Endodermal cell (in vitro differentiated cells): ENCODE measurements around the gene DDX21. TPM values are rescaled to one million over a fixed set of nuclear protein-coding genes. Genes with fewer than 3 reads are reported as not detected.
"Not testable (repeated sequence)": the region's sequence is repeated elsewhere in the genome, so short reads cannot be mapped to it uniquely, and the experiment has no call there.

Source experiments
- DNase-seq: peaks from one replicate; pipeline ENCODE4 v3.0.0-alpha.2; 2017
- H3K27ac ChIP-seq: 2 replicates; pipeline ENCODE4 v1.5.1; 2013; ENCODE audit warnings: mild to moderate bottlenecking, low read depth, low read length, moderate library complexity
- H3K27me3 ChIP-seq: 2 replicates; pipeline ENCODE4 v1.6.1; 2013; ENCODE audit warnings: mild to moderate bottlenecking, low read length, moderate library complexity; ENCODE audit not compliant: insufficient read depth, control insufficient read depth, poor library complexity, severe bottlenecking
- H3K36me3 ChIP-seq: 2 replicates; pipeline ENCODE4 v1.7.0; 2013; ENCODE audit warnings: mild to moderate bottlenecking, low read length, moderate library complexity; ENCODE audit not compliant: control insufficient read depth, insufficient read depth
- H3K4me1 ChIP-seq: one replicate; pipeline ENCODE4 v1.7.0; 2013; ENCODE audit warnings: low read length; ENCODE audit not compliant: control insufficient read depth, insufficient read depth
- H3K4me3 ChIP-seq: 2 replicates; pipeline ENCODE4 v1.5.1; 2013; ENCODE audit warnings: mild to moderate bottlenecking, low read length, moderate library complexity
- H3K9ac ChIP-seq: 2 replicates; pipeline ENCODE4 v1.6.1; 2013; ENCODE audit warnings: mild to moderate bottlenecking, low read length, moderate library complexity; ENCODE audit not compliant: poor library complexity, severe bottlenecking; ENCODE audit errors: extremely low read depth
- H3K9me3 ChIP-seq: 2 replicates; pipeline ENCODE4 v1.6.1; 2013; ENCODE audit warnings: mild to moderate bottlenecking, low read length, moderate library complexity; ENCODE audit not compliant: control insufficient read depth
- H3K27ac Mint-ChIP-seq: 2 replicates; pipeline ENCODE4 v1.8.0; 2020; ENCODE audit warnings: mixed read lengths
- H3K27me3 Mint-ChIP-seq: 2 replicates; pipeline ENCODE4 v1.8.0; 2021; ENCODE audit warnings: mild to moderate bottlenecking, mixed read lengths; ENCODE audit not compliant: insufficient read depth
- H3K36me3 Mint-ChIP-seq: 2 replicates; pipeline ENCODE4 v1.8.0; 2020; ENCODE audit warnings: low read depth, mixed read lengths
- H3K4me1 Mint-ChIP-seq: 2 replicates; pipeline ENCODE4 v1.8.0; 2020; ENCODE audit warnings: mixed read lengths
- H3K4me3 Mint-ChIP-seq: 2 replicates; pipeline ENCODE4 v1.8.0; 2020; ENCODE audit warnings: mild to moderate bottlenecking, moderate library complexity, mixed read lengths
- H3K9me3 Mint-ChIP-seq: 2 replicates; pipeline ENCODE4 v1.8.0; 2020; ENCODE audit warnings: mild to moderate bottlenecking, mixed read lengths
- WGBS, 2 experiments: methylation state at CpG; one replicate each; pipeline versions ENCODE4 v1.1.5 to v1.1.7; 2013; ENCODE audit warnings: missing lambda C conversion rate in 2 of 2, mixed read lengths in 1 of 2; ENCODE audit not compliant: insufficient coverage in 1 of 2, insufficient read length in 1 of 2; 5-methylcytosine and 5-hydroxymethylcytosine counted together
- total RNA-seq, 2 donors: library from RNA; stranded (reverse); fragmentation: NEBNext Ultra II Directional in 1 of 2; extraction: Animal tissue kit (Norgen Biotek cat#: 25700) in 1 of 2; gene quantifications; 2 replicates in 1 of 2; 3 replicates in 1 of 2; pipeline ENCODE4 v1.2.1, GENCODE V29; 2021
- TF ChIP-seq, protein P1 (sequence below): fragments of 200-600 bp; sonication (generic); conservative IDR thresholded peaks from 2 replicates; pipeline ENCODE4 v1.5.0; 2021; ENCODE audit warnings: antibody characterized with exemption, mild to moderate bottlenecking

The DDX21 gene
- total RNA-seq, 2 donors from 2014 or later = 64.7 to 78.7 TPM

GRCh38 chr10:68959695-68960527 is 3.9 kb downstream of the DDX21 start:
- H3K4me1 Mint-ChIP-seq = peaks cover 6% of the 10 kb centered on the region
- H3K4me3 Mint-ChIP-seq = no peak overlapping the region
- peaks cover 56% of the 10 kb centered on the region for H3K36me3 ChIP-seq
- H3K27ac Mint-ChIP-seq = peak overlapping the region; percentile 46
- no peaks in the 10 kb centered on the region for H3K27me3 Mint-ChIP-seq
- TF ChIP-seq, protein P1, sequence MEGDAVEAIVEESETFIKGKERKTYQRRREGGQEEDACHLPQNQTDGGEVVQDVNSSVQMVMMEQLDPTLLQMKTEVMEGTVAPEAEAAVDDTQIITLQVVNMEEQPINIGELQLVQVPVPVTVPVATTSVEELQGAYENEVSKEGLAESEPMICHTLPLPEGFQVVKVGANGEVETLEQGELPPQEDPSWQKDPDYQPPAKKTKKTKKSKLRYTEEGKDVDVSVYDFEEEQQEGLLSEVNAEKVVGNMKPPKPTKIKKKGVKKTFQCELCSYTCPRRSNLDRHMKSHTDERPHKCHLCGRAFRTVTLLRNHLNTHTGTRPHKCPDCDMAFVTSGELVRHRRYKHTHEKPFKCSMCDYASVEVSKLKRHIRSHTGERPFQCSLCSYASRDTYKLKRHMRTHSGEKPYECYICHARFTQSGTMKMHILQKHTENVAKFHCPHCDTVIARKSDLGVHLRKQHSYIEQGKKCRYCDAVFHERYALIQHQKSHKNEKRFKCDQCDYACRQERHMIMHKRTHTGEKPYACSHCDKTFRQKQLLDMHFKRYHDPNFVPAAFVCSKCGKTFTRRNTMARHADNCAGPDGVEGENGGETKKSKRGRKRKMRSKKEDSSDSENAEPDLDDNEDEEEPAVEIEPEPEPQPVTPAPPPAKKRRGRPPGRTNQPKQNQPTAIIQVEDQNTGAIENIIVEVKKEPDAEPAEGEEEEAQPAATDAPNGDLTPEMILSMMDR = no peak
- H3K27me3 ChIP-seq = no peaks in the 10 kb centered on the region
- DNase-seq = no peak
- whole genome bisulfite sequencing, 2 experiments = 99 to 100% methylated on average over 2 to 4 of the region's 4 CpGs
- H3K4me3 ChIP-seq = no peak overlapping the region
- no peak overlapping the region for H3K27ac ChIP-seq
- no peaks in the 10 kb centered on the region for H3K9me3 Mint-ChIP-seq
- no peaks in the 10 kb centered on the region for H3K4me1 ChIP-seq
- H3K9ac ChIP-seq = no peak overlapping the region
- H3K36me3 Mint-ChIP-seq = peaks cover 55% of the 10 kb centered on the region
- H3K9me3 ChIP-seq = no peaks in the 10 kb centered on the region

DNA sequence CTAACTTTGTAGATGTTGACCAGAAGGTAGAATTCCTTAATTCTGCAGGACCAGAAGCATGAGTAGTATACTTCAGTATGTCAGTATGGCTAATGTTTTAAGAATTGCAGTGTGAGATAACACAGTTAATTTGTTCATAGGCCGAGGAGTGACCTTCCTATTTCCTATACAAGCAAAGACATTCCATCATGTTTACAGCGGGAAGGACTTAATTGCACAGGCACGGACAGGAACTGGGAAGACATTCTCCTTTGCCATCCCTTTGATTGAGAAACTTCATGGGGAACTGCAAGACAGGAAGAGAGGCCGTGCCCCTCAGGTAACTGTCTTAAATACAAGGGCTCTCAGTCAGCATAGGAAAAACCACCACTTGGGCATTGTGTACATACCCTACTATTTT is 7.2 kb downstream of the DDX21 start:
- H3K27ac Mint-ChIP-seq = no peak overlapping the region
- WGBS, 2 experiments = 94 to 100% methylated on average over 3 to 4 of the region's 4 CpGs
- H3K9me3 ChIP-seq = no peaks in the 10 kb centered on the region
- H3K4me1 ChIP-seq = no peaks in the 10 kb centered on the region
- H3K27ac ChIP-seq = no peak overlapping the region
- no peaks in the 10 kb centered on the region for H3K27me3 Mint-ChIP-seq
- H3K4me3 ChIP-seq = no peak overlapping the region
- H3K36me3 Mint-ChIP-seq = peaks cover 79% of the 10 kb centered on the region
- no peak for DNase-seq
- H3K9me3 Mint-ChIP-seq = no peaks in the 10 kb centered on the region
- H3K4me3 Mint-ChIP-seq = no peak overlapping the region
- TF ChIP-seq, protein P1 = no peak
- H3K27me3 ChIP-seq = no peaks in the 10 kb centered on the region
- no peak overlapping the region for H3K9ac ChIP-seq
- H3K4me1 Mint-ChIP-seq = no peaks in the 10 kb centered on the region
- H3K36me3 ChIP-seq = peaks cover 86% of the 10 kb centered on the region

DNA sequence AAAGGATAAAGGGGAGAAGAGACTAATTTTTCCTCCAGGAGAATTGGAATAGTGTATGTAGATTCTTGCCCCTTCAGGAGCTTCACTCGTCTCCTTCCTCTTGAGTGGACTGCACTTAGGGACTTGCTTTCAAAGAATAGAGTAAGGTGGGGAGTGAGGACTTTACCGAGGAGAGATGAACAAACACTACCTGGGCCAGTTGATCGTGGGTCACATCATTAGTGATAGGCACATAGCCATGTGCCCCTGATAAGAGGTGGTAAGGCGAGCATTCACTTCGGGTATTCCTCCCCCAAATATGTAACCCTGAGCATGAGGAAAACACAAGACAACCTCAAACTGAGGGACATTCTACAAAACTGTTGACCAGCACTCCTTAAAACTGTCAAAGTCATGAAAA is 18.0 kb downstream of the DDX21 start:
- no peak overlapping the region for H3K27ac ChIP-seq
- Mint-ChIP-seq H3K9me3 (no peaks in the 10 kb centered on the region), H3K27me3 (no peaks in the 10 kb centered on the region), H3K27ac (no peak overlapping the region), H3K4me3 (no peak overlapping the region), H3K36me3 (peaks cover 74% of the 10 kb centered on the region), H3K4me1 (no peaks in the 10 kb centered on the region)
- TF ChIP-seq, protein P1 = no peak
- no peak for DNase-seq
- no peak overlapping the region for H3K9ac ChIP-seq
- no peak overlapping the region for H3K4me3 ChIP-seq
- no peaks in the 10 kb centered on the region for H3K4me1 ChIP-seq
- H3K36me3 ChIP-seq = peaks cover 94% of the 10 kb centered on the region
- 97 to 100% methylated on average over 2 to 5 of the region's 5 CpGs for WGBS, 2 experiments
- no peaks in the 10 kb centered on the region for H3K9me3 ChIP-seq
- no peaks in the 10 kb centered on the region for H3K27me3 ChIP-seq

- H3K4me3 Mint-ChIP-seq, H3K27ac ChIP-seq, H3K4me3 ChIP-seq, H3K9me3 ChIP-seq, DNase-seq, H3K27me3 Mint-ChIP-seq, H3K4me1 ChIP-seq, H3K27ac Mint-ChIP-seq, H3K27me3 ChIP-seq, H3K9me3 Mint-ChIP-seq, H3K4me1 Mint-ChIP-seq, H3K9ac ChIP-seq: not testable (repeated sequence)
- H3K36me3 Mint-ChIP-seq = peaks cover 76% of the 10 kb centered on the region
- WGBS, 2 experiments = 93% methylated on average over 3 of the region's 5 CpGs; no CpG with 5 or more reads in 1 of the 2 experiments
- peaks cover 96% of the 10 kb centered on the region for H3K36me3 ChIP-seq
Observed at GRCh38 chr10:68975936-68976473, 20.0 kb downstream of the DDX21 start.

DNA sequence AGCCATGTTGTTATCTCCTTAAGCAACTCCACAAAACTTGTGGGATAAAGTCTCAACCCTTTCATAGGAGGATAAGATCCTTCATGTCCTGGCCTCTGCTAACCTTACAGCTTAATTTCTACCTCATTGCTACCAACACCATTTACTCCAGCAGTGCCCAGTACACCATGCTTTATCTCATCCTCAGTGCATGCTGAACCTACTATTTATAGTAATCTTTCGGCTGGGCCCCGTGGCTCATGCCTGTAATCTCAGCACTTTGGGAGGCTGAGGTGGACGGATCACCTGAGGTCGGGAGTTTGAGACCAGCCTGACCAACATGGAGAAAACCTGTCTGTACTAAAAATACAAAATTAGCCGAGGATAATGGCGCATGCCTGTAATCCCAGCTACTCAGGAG is 23.8 kb downstream of the DDX21 start:
- not testable (repeated sequence) for H3K27ac Mint-ChIP-seq, H3K9ac ChIP-seq, H3K4me1 ChIP-seq, H3K27me3 Mint-ChIP-seq, H3K27ac ChIP-seq, H3K27me3 ChIP-seq, DNase-seq, H3K4me3 ChIP-seq, H3K4me3 Mint-ChIP-seq, H3K9me3 ChIP-seq, H3K9me3 Mint-ChIP-seq
- Mint-ChIP-seq H3K36me3 (peaks cover 68% of the 10 kb centered on the region), H3K4me1 (peaks cover 18% of the 10 kb centered on the region)
- peaks cover 93% of the 10 kb centered on the region for H3K36me3 ChIP-seq
- 97% methylated on average over 6 of the region's 6 CpGs for WGBS, 2 experiments
